DMS79 treated with DMSO at 0.1 percent for 48 hours (cell line): Measurements from ENCODE around the gene RNF112.
"Not testable (repeated sequence)": the region's sequence is repeated elsewhere in the genome, so short reads cannot be mapped to it uniquely, and the experiment has no call there.

Experiments
- DNase-seq: peaks from one replicate; lab custom pipeline; 2025; lab: John Stamatoyannopoulos, UW

Gene RNF112

GRCh38 chr17:19414396-19415280 lies 3.6 kb downstream of the RNF112 start:
- DNase-seq = no peak

GRCh38 chr17:19415311-19415710 lies 4.3 kb downstream of the RNF112 start:
- no peak for DNase-seq

GRCh38 chr17:19415806-19416775 lies 5.1 kb downstream of the RNF112 start:
- DNase-seq = no peak

- DNase-seq = no peak
Measured at GRCh38 chr17:19417611-19418010, 6.6 kb downstream of the RNF112 start.

GRCh38 chr17:19418251-19418992 lies 7.4 kb downstream of the RNF112 start:
- DNase-seq = no peak

GRCh38 chr17:19421219-19421618 lies 10.2 kb downstream of the RNF112 start:
- no peak for DNase-seq

- DNase-seq = no peak
Measured at GRCh38 chr17:19421926-19422325, 10.9 kb downstream of the RNF112 start.

- DNase-seq = no peak
Measured at GRCh38 chr17:19424934-19425868, 14.2 kb downstream of the RNF112 start.

GRCh38 chr17:19426631-19427030 lies 15.6 kb downstream of the RNF112 start:
- DNase-seq = no peak

- DNase-seq = no peak
Measured at GRCh38 chr17:19431691-19432090, 20.7 kb downstream of the RNF112 start.

- DNase-seq = no peak
Measured at GRCh38 chr17:19433255-19433654, 22.2 kb downstream of the RNF112 start.

GRCh38 chr17:19433727-19434340 lies 22.8 kb downstream of the RNF112 start:
- no peak for DNase-seq

GRCh38 chr17:19440421-19440820 lies 29.4 kb downstream of the RNF112 start:
- no peak for DNase-seq

GRCh38 chr17:19441288-19441687 lies 30.3 kb downstream of the RNF112 start:
- not testable (repeated sequence) for DNase-seq

- no peak for DNase-seq
Measured at GRCh38 chr17:19442731-19443130, 31.7 kb downstream of the RNF112 start.

GRCh38 chr17:19443148-19443547 lies 32.1 kb downstream of the RNF112 start:
- no peak for DNase-seq

- no peak for DNase-seq
Measured at GRCh38 chr17:19445105-19445504, 34.1 kb downstream of the RNF112 start.

- not testable (repeated sequence) for DNase-seq
Measured at GRCh38 chr17:19446577-19446976, 35.5 kb downstream of the RNF112 start.

GRCh38 chr17:19447085-19447583 lies 36.1 kb downstream of the RNF112 start:
- DNase-seq = peak; percentile 62
